Measurements from ENCODE around the gene ANKFN1.

Gene ANKFN1

GRCh38 chr17:56292010-56292409 is 138.7 kb downstream of the ANKFN1 start:
- Histone ChIP-seq H3K4me1 (ENCODE audit: low read length) (no peaks in the 10 kb centered on the region), H3K9ac (ENCODE audit: low read length) (no peak overlapping the region), H4K20me1 (ENCODE audit: insufficient read depth, low read length) (no peaks in the 10 kb centered on the region), H3K4me2 (ENCODE audit: low read depth, low read length) (no peak overlapping the region), H3F3A (ENCODE audit: insufficient read depth, low read length) (no peaks in the 10 kb centered on the region), H3K27me3 (replicated peaks; ENCODE audit: insufficient read depth, low read length) (no peaks in the 10 kb centered on the region), H3K9me3 (replicated peaks; ENCODE audit: insufficient read depth, low read length) (no peaks in the 10 kb centered on the region), H3K79me2 (ENCODE audit: low read length) (no peaks in the 10 kb centered on the region), H3K4me3 (ENCODE audit: low read length) (no peak overlapping the region), H2AFZ (ENCODE audit: low read length) (no peak overlapping the region), H3K27ac (ENCODE audit: low read length) (no peak overlapping the region), H3K9me2 (replicated peaks; ENCODE audit: insufficient read depth, low read length) (no peaks in the 10 kb centered on the region), H3K36me3 (replicated peaks; ENCODE audit: insufficient read depth, low read length) (no peaks in the 10 kb centered on the region)
- no peak for DNase-seq
- no peak for TF ChIP-seq CTCF (IDR thresholded peaks at IDR 0.05; ENCODE audit: low read length)
- TF ChIP-seq EZH2 (optimal IDR thresholded peaks at IDR 0.05; ENCODE audit: low read depth, low read length): no peak
- no peak for TF ChIP-seq EZH2phosphoT487 (IDR thresholded peaks at IDR 0.05; ENCODE audit: low read length)

- H3K9me2 ChIP-seq (replicated peaks; ENCODE audit: insufficient read depth, low read length): no peaks in the 10 kb centered on the region
- H2AFZ ChIP-seq (ENCODE audit: low read length): no peak overlapping the region
- H3K27me3 ChIP-seq (replicated peaks; ENCODE audit: insufficient read depth, low read length): no peaks in the 10 kb centered on the region
- H3K4me2 ChIP-seq (ENCODE audit: low read depth, low read length): no peak overlapping the region
- no peaks in the 10 kb centered on the region for H3K9me3 ChIP-seq (replicated peaks; ENCODE audit: insufficient read depth, low read length)
- H4K20me1 ChIP-seq (ENCODE audit: insufficient read depth, low read length): no peaks in the 10 kb centered on the region
- H3K4me3 ChIP-seq (ENCODE audit: low read length): no peak overlapping the region
- no peak overlapping the region for H3K27ac ChIP-seq (ENCODE audit: low read length)
- DNase-seq: peak; percentile 19
- no peaks in the 10 kb centered on the region for H3K36me3 ChIP-seq (replicated peaks; ENCODE audit: insufficient read depth, low read length)
- no peaks in the 10 kb centered on the region for H3F3A ChIP-seq (ENCODE audit: insufficient read depth, low read length)
- TF ChIP-seq CTCF (IDR thresholded peaks at IDR 0.05; ENCODE audit: low read length) (no peak), EZH2 (optimal IDR thresholded peaks at IDR 0.05; ENCODE audit: low read depth, low read length) (no peak), EZH2phosphoT487 (IDR thresholded peaks at IDR 0.05; ENCODE audit: low read length) (no peak)
- no peaks in the 10 kb centered on the region for H3K79me2 ChIP-seq (ENCODE audit: low read length)
- H3K4me1 ChIP-seq (ENCODE audit: low read length): no peaks in the 10 kb centered on the region
- H3K9ac ChIP-seq (ENCODE audit: low read length): no peak overlapping the region
Observed at GRCh38 chr17:56292578-56292977, 139.3 kb downstream of the ANKFN1 start.

GRCh38 chr17:56297184-56297583 is 143.9 kb downstream of the ANKFN1 start:
- Histone ChIP-seq H4K20me1 (ENCODE audit: insufficient read depth, low read length) (no peaks in the 10 kb centered on the region), H3K9me3 (replicated peaks; ENCODE audit: insufficient read depth, low read length) (no peaks in the 10 kb centered on the region), H3K79me2 (ENCODE audit: low read length) (no peaks in the 10 kb centered on the region), H3K4me1 (ENCODE audit: low read length) (no peaks in the 10 kb centered on the region), H3K27ac (ENCODE audit: low read length) (no peak overlapping the region), H3K4me3 (ENCODE audit: low read length) (no peak overlapping the region), H3F3A (ENCODE audit: insufficient read depth, low read length) (no peaks in the 10 kb centered on the region), H3K27me3 (replicated peaks; ENCODE audit: insufficient read depth, low read length) (no peaks in the 10 kb centered on the region), H3K4me2 (ENCODE audit: low read depth, low read length) (no peak overlapping the region), H2AFZ (ENCODE audit: low read length) (no peak overlapping the region), H3K36me3 (replicated peaks; ENCODE audit: insufficient read depth, low read length) (no peaks in the 10 kb centered on the region), H3K9ac (ENCODE audit: low read length) (no peak overlapping the region), H3K9me2 (replicated peaks; ENCODE audit: insufficient read depth, low read length) (no peaks in the 10 kb centered on the region)
- no peak for DNase-seq
- no peak for TF ChIP-seq CTCF (IDR thresholded peaks at IDR 0.05; ENCODE audit: low read length)
- TF ChIP-seq EZH2phosphoT487 (IDR thresholded peaks at IDR 0.05; ENCODE audit: low read length): no peak
- no peak for TF ChIP-seq EZH2 (optimal IDR thresholded peaks at IDR 0.05; ENCODE audit: low read depth, low read length)

Measured in MM.1S (cell line).